Smooth muscle cell (in vitro differentiated cells): ENCODE measurements around the gene TACC2. TPM values are rescaled to one million over a fixed set of nuclear protein-coding genes. Genes with fewer than 3 reads are reported as not detected.

Experiments
- DNase-seq: peaks from one replicate; lab custom pipeline; 2025; ENCODE audit not compliant: unreplicated experiment; lab: John Stamatoyannopoulos, UW
- H2AFZ ChIP-seq: fragments of 200-600 bp; sonication (generic); 2 replicates; pipeline ENCODE4 v1.6.0; 2016; ENCODE audit warnings: antibody characterized with exemption, low read depth, mild to moderate bottlenecking
- H3F3A ChIP-seq: fragments of 200-600 bp; sonication (generic); 2 replicates; pipeline ENCODE4 v1.6.0; 2017; ENCODE audit warnings: antibody characterized with exemption, low read depth
- H3K27ac ChIP-seq: fragments of 200-600 bp; sonication (generic); 2 replicates; pipeline ENCODE4 v1.5.1; 2016; ENCODE audit warnings: low read depth, mild to moderate bottlenecking
- H3K27me3 ChIP-seq: fragments of 200-600 bp; sonication (generic); 2 replicates; pipeline ENCODE4 v1.6.1; 2016; ENCODE audit warnings: low read depth, mild to moderate bottlenecking
- H3K36me3 ChIP-seq: fragments of 200-600 bp; sonication (generic); 2 replicates; pipeline ENCODE4 v1.5.1; 2016; ENCODE audit warnings: low read depth
- H3K4me1 ChIP-seq: fragments of 200-600 bp; sonication (generic); 2 replicates; pipeline ENCODE4 v1.5.1; 2016; ENCODE audit warnings: low read depth
- H3K4me2 ChIP-seq: fragments of 200-600 bp; sonication (generic); 2 replicates; pipeline ENCODE4 v1.6.0; 2016; ENCODE audit warnings: mild to moderate bottlenecking
- H3K4me3 ChIP-seq: fragments of 200-600 bp; sonication (generic); 2 replicates; pipeline ENCODE4 v1.5.1; 2016; ENCODE audit warnings: mild to moderate bottlenecking
- H3K79me2 ChIP-seq: fragments of 200-600 bp; sonication (generic); 2 replicates; pipeline ENCODE4 v1.6.0; 2016; ENCODE audit warnings: low read depth, mild to moderate bottlenecking
- H3K9ac ChIP-seq: fragments of 200-600 bp; sonication (generic); 2 replicates; pipeline ENCODE4 v1.6.0; 2016; ENCODE audit warnings: low read depth
- H3K9me3 ChIP-seq: fragments of 200-600 bp; sonication (generic); replicated peaks from 2 replicates; pipeline ENCODE4 v1.5.1; 2016; ENCODE audit warnings: low read depth
- H4K20me1 ChIP-seq: fragments of 200-600 bp; sonication (generic); 2 replicates; pipeline ENCODE4 v1.6.0; 2016; ENCODE audit warnings: low read depth
- WGBS: methylation state at CpG from one replicate; pipeline ENCODE4 v1.1.7; 2016; ENCODE audit warnings: low lambda C conversion rate; 5-methylcytosine and 5-hydroxymethylcytosine counted together
- polyA plus RNA-seq: library from polyadenylated mRNA; unstranded; fragments of >200 nt; fragmentation: Nextera tagmentation; extraction: Ambion mirVana; gene quantifications from 2 replicates; pipeline ENCODE4 v1.2.1, GENCODE V29; 2016
- total RNA-seq: library from RNA; depleted of rRNA; stranded (reverse); fragments of >200 nt; gene quantifications from 2 replicates; pipeline ENCODE4 v1.2.3, GENCODE V29; 2014
- TF ChIP-seq, protein P1 (sequence below): fragments of 200-600 bp; sonication (generic); IDR thresholded peaks from 2 replicates; pipeline ENCODE4 v1.5.1; 2017; ENCODE audit warnings: borderline replicate concordance, mild to moderate bottlenecking, antibody characterized with exemption; ENCODE audit not compliant: insufficient read depth, poor library complexity, severe bottlenecking

TACC2 gene
- total and polyA plus RNA-seq, 2 experiments from 2014 or later = 2.8 to 7.6 TPM

DNA sequence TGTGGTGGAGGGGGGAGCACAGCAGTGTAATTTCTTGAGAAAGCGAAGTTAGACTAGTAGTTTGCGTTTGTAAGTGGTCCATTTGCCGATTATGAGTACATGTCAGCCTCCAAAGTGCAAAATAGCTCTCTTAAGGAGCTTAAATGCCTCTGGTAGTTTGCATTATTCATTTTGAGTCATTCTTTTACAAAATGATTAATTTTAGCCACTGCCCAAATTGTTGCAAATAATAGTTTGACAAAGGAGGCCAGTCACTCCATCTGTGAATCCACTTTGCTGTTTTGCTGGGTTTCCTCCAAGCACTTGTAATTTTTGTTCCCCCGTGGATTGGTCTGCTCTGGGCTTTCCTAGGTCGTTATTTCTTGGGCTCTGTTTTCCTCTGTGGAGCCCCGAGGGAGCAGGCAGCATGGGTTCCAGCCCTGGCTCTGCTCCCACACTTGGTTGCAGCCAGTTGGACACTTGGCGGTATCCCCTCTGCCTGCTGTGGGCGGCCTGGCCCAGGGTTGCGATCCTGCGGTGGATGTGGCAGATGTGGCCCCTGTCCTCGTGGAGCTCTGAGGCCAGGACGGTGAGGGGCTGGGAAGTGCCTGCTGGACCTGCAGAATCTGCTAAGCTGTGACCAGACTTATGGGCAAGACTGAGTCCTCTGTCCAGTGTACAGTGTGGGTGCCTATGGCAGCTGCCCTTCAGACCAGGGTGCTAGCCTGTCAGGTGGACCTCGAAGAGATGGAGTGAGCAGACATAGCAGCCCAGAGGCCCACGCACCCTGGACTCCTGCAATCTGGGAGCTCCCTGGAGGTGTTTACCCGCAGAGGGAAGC is 153.1 kb downstream of the TACC2 start:
- Histone ChIP-seq H3K79me2 (no peaks in the 10 kb centered on the region), H2AFZ (no peak overlapping the region), H3K4me1 (no peaks in the 10 kb centered on the region), H3K36me3 (no peaks in the 10 kb centered on the region), H4K20me1 (peaks cover 10% of the 10 kb centered on the region), H3K9me3 (no peaks in the 10 kb centered on the region), H3F3A (peaks cover 8% of the 10 kb centered on the region), H3K9ac (no peak overlapping the region), H3K27ac (no peak overlapping the region), H3K27me3 (no peaks in the 10 kb centered on the region), H3K4me3 (no peak overlapping the region), H3K4me2 (no peak overlapping the region)
- TF ChIP-seq, protein P1, sequence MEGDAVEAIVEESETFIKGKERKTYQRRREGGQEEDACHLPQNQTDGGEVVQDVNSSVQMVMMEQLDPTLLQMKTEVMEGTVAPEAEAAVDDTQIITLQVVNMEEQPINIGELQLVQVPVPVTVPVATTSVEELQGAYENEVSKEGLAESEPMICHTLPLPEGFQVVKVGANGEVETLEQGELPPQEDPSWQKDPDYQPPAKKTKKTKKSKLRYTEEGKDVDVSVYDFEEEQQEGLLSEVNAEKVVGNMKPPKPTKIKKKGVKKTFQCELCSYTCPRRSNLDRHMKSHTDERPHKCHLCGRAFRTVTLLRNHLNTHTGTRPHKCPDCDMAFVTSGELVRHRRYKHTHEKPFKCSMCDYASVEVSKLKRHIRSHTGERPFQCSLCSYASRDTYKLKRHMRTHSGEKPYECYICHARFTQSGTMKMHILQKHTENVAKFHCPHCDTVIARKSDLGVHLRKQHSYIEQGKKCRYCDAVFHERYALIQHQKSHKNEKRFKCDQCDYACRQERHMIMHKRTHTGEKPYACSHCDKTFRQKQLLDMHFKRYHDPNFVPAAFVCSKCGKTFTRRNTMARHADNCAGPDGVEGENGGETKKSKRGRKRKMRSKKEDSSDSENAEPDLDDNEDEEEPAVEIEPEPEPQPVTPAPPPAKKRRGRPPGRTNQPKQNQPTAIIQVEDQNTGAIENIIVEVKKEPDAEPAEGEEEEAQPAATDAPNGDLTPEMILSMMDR = no peak
- no peak for DNase-seq
- WGBS = 93% methylated on average over 15 of the region's 15 CpGs

DNA sequence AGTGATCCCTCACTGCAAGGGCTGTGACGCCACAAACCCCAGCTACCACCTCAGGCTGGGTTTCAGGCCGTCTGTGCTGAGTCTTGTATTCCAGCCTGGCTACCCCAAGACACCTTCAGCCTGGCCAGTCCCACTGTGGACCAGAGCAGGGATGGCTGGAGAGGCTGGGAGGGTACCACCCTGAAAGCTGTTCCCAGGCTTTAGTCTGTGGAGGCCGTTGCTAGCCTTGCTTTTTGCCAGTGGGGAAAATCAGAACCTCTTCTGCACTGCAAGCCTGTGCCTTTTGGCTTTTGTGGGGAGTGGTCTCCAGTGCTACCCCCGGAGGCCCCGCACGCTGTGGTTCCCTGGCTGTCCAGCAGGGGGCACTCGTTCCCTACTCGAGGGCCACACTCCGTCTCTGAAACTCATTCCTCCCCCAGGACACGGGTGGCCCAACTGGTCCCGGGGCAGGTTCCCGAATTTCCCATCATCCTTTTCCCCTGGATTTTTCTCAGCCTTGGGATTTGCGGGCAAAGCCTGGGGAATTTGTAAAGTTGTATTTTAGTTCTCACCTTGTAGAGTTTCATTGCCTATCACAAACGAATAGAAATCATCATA is 153.8 kb downstream of the TACC2 start:
- Histone ChIP-seq H3K9ac (no peak overlapping the region), H3K4me2 (no peak overlapping the region), H3K36me3 (no peaks in the 10 kb centered on the region), H3K27ac (no peak overlapping the region), H3K9me3 (no peaks in the 10 kb centered on the region), H3K27me3 (no peaks in the 10 kb centered on the region), H3K79me2 (no peaks in the 10 kb centered on the region), H3K4me1 (no peaks in the 10 kb centered on the region), H2AFZ (no peak overlapping the region), H3F3A (peaks cover 8% of the 10 kb centered on the region), H3K4me3 (no peak overlapping the region), H4K20me1 (peaks cover 10% of the 10 kb centered on the region)
- TF ChIP-seq, protein P1 = peak; percentile 95
- no peak for DNase-seq
- 32% methylated on average over 14 of the region's 14 CpGs for WGBS

DNA sequence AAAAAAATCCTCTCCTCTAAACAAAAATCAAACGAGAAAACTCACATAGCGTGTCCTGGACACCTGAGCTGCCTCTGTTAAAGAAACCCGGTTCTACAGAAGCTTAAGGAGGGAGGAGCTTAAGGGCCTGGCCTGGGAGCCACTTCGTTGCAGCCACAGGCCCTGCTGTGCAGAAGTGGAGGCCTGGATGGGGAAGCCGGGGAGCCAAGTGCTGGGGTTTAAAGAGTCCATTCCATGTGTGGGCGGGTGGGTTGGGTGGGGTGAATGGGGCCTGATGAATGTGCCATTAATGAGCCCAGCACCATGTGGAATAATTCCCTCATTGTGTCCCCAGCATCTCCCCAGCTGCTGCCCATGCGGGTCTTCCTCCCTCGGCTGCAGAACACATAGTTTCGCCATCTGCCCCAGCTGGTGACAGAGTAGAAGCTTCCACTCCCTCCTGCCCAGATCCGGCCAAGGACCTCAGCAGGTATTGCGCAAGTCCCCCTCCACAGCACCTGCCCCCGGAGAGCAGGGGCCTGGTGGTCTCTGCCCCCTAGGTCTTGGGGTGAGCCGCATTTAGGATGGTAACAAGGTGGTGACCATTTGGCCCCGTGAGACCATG is 154.4 kb downstream of the TACC2 start:
- TF ChIP-seq, protein P1 = no peak
- Histone ChIP-seq H3K4me2 (no peak overlapping the region), H3K36me3 (no peaks in the 10 kb centered on the region), H3K9ac (no peak overlapping the region), H3K27ac (no peak overlapping the region), H2AFZ (no peak overlapping the region), H3K4me1 (no peaks in the 10 kb centered on the region), H3K79me2 (no peaks in the 10 kb centered on the region), H4K20me1 (peaks cover 10% of the 10 kb centered on the region), H3K4me3 (no peak overlapping the region), H3K27me3 (no peaks in the 10 kb centered on the region), H3F3A (peaks cover 8% of the 10 kb centered on the region), H3K9me3 (no peaks in the 10 kb centered on the region)
- no peak for DNase-seq
- WGBS = 81% methylated on average over 14 of the region's 14 CpGs
